ENCODE data around the gene SNRPD2. TPM values are rescaled to one million over a fixed set of nuclear protein-coding genes. Genes with fewer than 3 reads are reported as not detected.

The SNRPD2 gene
- total RNA-seq, 1 donor from 2014 or later = 314 TPM

- H3K9me3 Mint-ChIP-seq (ENCODE audit: low read depth) = no peaks in the 10 kb centered on the region
- no peak overlapping the region for H3K4me3 Mint-ChIP-seq (ENCODE audit: unreplicated experiment)
- H3K27ac Mint-ChIP-seq (ENCODE audit: unreplicated experiment) = no peak overlapping the region
Observed at GRCh38 chr19:45715139-45715538, 23.4 kb upstream of the SNRPD2 start.

GRCh38 chr19:45713141-45713540, 21.4 kb upstream of the SNRPD2 start:
- TF ChIP-seq CTCF (IDR thresholded peaks at IDR 0.05) = no peak
- H3K27ac Mint-ChIP-seq (ENCODE audit: unreplicated experiment) = no peak overlapping the region
- H3K36me3 Mint-ChIP-seq (ENCODE audit: low read depth) = peaks cover 7% of the 10 kb centered on the region
- H3K4me3 Mint-ChIP-seq (ENCODE audit: unreplicated experiment) = no peak overlapping the region
- H3K4me1 Mint-ChIP-seq (ENCODE audit: low read depth) = peaks cover 33% of the 10 kb centered on the region
- no peaks in the 10 kb centered on the region for H3K27me3 Mint-ChIP-seq (ENCODE audit: low read depth)
- DNase-seq (ENCODE audit: low spot score) = no peak
- no peaks in the 10 kb centered on the region for H3K9me3 Mint-ChIP-seq (ENCODE audit: low read depth)

More at GRCh38 chr19:45715139-45715538, 23.4 kb upstream of the SNRPD2 start:
- no peak for DNase-seq (ENCODE audit: low spot score)
- Mint-ChIP-seq H3K4me1 (ENCODE audit: low read depth) (peaks cover 39% of the 10 kb centered on the region), H3K27me3 (ENCODE audit: low read depth) (no peaks in the 10 kb centered on the region), H3K36me3 (ENCODE audit: low read depth) (peaks cover 7% of the 10 kb centered on the region)
- TF ChIP-seq CTCF (IDR thresholded peaks at IDR 0.05) = no peak

GRCh38 chr19:45712699-45713067, 20.9 kb upstream of the SNRPD2 start:
- no peaks in the 10 kb centered on the region for H3K27me3 Mint-ChIP-seq (ENCODE audit: low read depth)

GRCh38 chr19:45711851-45712698, 20.3 kb upstream of the SNRPD2 start:
- Mint-ChIP-seq H3K9me3 (ENCODE audit: low read depth) (no peaks in the 10 kb centered on the region), H3K27me3 (ENCODE audit: low read depth) (no peaks in the 10 kb centered on the region), H3K4me1 (ENCODE audit: low read depth) (peaks cover 22% of the 10 kb centered on the region), H3K36me3 (ENCODE audit: low read depth) (peaks cover 7% of the 10 kb centered on the region), H3K4me3 (ENCODE audit: unreplicated experiment) (no peak overlapping the region), H3K27ac (ENCODE audit: unreplicated experiment) (no peak overlapping the region)
- DNase-seq (ENCODE audit: low spot score) = no peak
- no peak for TF ChIP-seq CTCF (IDR thresholded peaks at IDR 0.05)

More at GRCh38 chr19:45712699-45713067, 20.9 kb upstream of the SNRPD2 start:
- Mint-ChIP-seq H3K9me3 (ENCODE audit: low read depth) (no peaks in the 10 kb centered on the region), H3K4me1 (ENCODE audit: low read depth) (peaks cover 28% of the 10 kb centered on the region), H3K27ac (ENCODE audit: unreplicated experiment) (no peak overlapping the region), H3K4me3 (ENCODE audit: unreplicated experiment) (no peak overlapping the region), H3K36me3 (ENCODE audit: low read depth) (peaks cover 7% of the 10 kb centered on the region)
- TF ChIP-seq CTCF (IDR thresholded peaks at IDR 0.05) = no peak
- no peak for DNase-seq (ENCODE audit: low spot score)

GRCh38 chr19:45710356-45711130, 18.8 kb upstream of the SNRPD2 start:
- no peak overlapping the region for H3K27ac Mint-ChIP-seq (ENCODE audit: unreplicated experiment)
- no peaks in the 10 kb centered on the region for H3K27me3 Mint-ChIP-seq (ENCODE audit: low read depth)
- H3K36me3 Mint-ChIP-seq (ENCODE audit: low read depth) = peaks cover 7% of the 10 kb centered on the region
- H3K4me1 Mint-ChIP-seq (ENCODE audit: low read depth) = peaks cover 9% of the 10 kb centered on the region
- no peak overlapping the region for H3K4me3 Mint-ChIP-seq (ENCODE audit: unreplicated experiment)
- no peak for DNase-seq (ENCODE audit: low spot score)
- H3K9me3 Mint-ChIP-seq (ENCODE audit: low read depth) = no peaks in the 10 kb centered on the region
- TF ChIP-seq CTCF (IDR thresholded peaks at IDR 0.05) = no peak
